Body of pancreas (tissue), 4 donors: Measurements from ENCODE around the gene TWIST1. TPM values are rescaled to one million over a fixed set of nuclear protein-coding genes. Genes with fewer than 3 reads are reported as not detected.

Experiments used
- ATAC-seq: fragments of 150-250 bp; one replicate; pipeline ENCODE4 v1.9.1; 2016
- DNase-seq, 4 donors: peaks; one replicate each; pipeline ENCODE4 v3.0.0-alpha.2; 2019
- H3K27ac ChIP-seq, 4 donors: fragments of 200-600 bp; sonication (generic); 1 replicate in 3 of 4; 2 replicates in 1 of 4; pipeline versions ENCODE4 v1.5.1 to v1.6.1; 2016 to 2019; ENCODE audit warnings: mild to moderate bottlenecking in 1 of 4, mixed read lengths in 1 of 4, moderate library complexity in 1 of 4
- H3K27me3 ChIP-seq, 2 donors: fragments of 200-600 bp; sonication (generic); one replicate each; pipeline ENCODE4 v1.6.0; 2016; ENCODE audit warnings: mild to moderate bottlenecking in 1 of 2
- H3K36me3 ChIP-seq, 2 donors: fragments of 200-600 bp; sonication (generic); replicated peaks in 1 of 2; 2 replicates each; pipeline ENCODE4 v1.5.1; 2016; ENCODE audit warnings: low read depth in 2 of 2; ENCODE audit not compliant: insufficient read depth in 1 of 2
- H3K4me1 ChIP-seq: fragments of 200-600 bp; sonication (generic); one replicate; pipeline ENCODE4 v1.6.0; 2016
- H3K4me3 ChIP-seq, 2 donors: fragments of 200-600 bp; sonication (generic); 1 replicate in 1 of 2; 2 replicates in 1 of 2; pipeline ENCODE4 v1.5.1; 2016 to 2019
- H3K9me3 ChIP-seq, 3 donors: fragments of 200-600 bp; sonication (generic); 1 replicate in 2 of 3; 2 replicates in 1 of 3; pipeline ENCODE4 v1.5.1; 2016
- CTCF ChIP-seq, 7 experiments: fragments of 450-650 bp in 4 of 7; fragments of 200-600 bp in 3 of 7; sonication (generic) in 3 of 7; IDR thresholded peaks; one replicate each; pipeline ENCODE4 v1.5.1; 2016 to 2019; ENCODE audit warnings: antibody characterized with exemption in 7 of 7
- POLR2A ChIP-seq, 3 donors: fragments of 450-650 bp; IDR thresholded peaks; one replicate each; pipeline ENCODE4 v1.6.1; 2016; ENCODE audit warnings: antibody characterized with exemption in 3 of 3, mild to moderate bottlenecking in 2 of 3
- WGBS, 2 donors: methylation state at CpG; one replicate each; pipeline ENCODE4 v1.1.5; 2017; 5-methylcytosine and 5-hydroxymethylcytosine counted together
- intact Hi-C: fragments of 100-400 bp; cut with DNase I; formaldehyde crosslinking; loops from one replicate; pipeline ENCODE4 v1.15.1; 2023
- total RNA-seq, 2 donors: library from RNA; depleted of rRNA; stranded (reverse); fragments of >200 nt; gene quantifications; one replicate each; pipeline ENCODE4 v1.1.0, GENCODE V29; 2016

Gene TWIST1
- total RNA-seq, result 1 to 10 TPM in 1 of 2 donors, under 1 TPM in 1; 0.52 to 3.0 TPM

DNA sequence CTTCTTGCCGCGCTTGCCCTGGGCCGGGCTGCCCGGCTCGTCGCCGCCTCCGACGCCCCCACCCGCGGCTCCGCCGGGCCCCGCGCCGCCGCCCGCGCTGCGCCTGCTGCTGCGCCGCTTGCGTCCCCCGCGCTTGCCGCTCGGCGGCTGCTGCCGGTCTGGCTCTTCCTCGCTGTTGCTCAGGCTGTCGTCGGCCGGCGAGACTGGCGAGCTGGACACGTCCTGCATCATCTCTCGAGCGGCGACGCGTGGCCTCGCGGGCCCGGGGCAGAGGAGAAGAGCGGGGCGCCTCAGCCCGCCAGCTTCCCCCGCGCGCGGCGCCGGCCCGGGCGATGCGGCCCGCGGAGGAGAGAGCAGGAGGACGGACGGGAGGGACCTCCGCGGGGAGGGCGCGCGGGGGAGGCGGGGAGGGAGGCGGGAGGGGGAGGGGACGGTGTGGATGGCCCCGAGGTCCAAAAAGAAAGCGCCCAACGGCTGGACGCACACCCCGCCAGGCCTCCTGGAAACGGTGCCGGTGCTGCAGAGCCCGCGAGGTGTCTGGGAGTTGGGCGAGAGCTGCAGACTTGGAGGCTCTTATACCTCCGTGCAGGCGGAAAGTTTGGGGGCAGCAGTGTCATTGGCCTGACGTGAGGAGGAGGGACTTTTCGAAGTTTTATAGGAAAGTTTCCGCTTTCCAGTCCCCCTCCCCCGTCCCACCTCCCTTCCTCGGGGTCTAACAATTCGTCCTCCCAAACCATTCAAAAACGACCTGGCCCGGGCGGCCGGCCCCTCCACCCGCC is at the start of gene TWIST1:
Gene TWIST1 (minus strand): TSS at position 546 of the 779 bp plus-strand sequence. CDS start 315 bp downstream, at position 231.
- ATAC-seq (peak; percentile 41), DNase-seq (peak in 2 of 4 donors; percentile 9 to 16)
- no peak for TF ChIP-seq POLR2A (IDR thresholded peaks at IDR 0.05)
- no peak for TF ChIP-seq CTCF (IDR thresholded peaks at IDR 0.05)
- Histone ChIP-seq H3K36me3 (no peaks in the 10 kb centered on the region), H3K9me3 (no peaks in the 10 kb centered on the region), H3K27me3 (peaks cover 0 to 42% of the 10 kb centered on the region in 2 donors), H3K4me3 (peak within 1 kb of the TSS in 1 of 2 donors; percentile 27), H3K27ac (no peak within 1 kb of the TSS), H3K4me1 (peaks cover 27% of the 10 kb centered on the region)
- intact Hi-C loops, result no loop called here
- WGBS, 2 donors, result 1 to 2% methylated on average over 25 to 66 of the region's 91 CpGs

DNA sequence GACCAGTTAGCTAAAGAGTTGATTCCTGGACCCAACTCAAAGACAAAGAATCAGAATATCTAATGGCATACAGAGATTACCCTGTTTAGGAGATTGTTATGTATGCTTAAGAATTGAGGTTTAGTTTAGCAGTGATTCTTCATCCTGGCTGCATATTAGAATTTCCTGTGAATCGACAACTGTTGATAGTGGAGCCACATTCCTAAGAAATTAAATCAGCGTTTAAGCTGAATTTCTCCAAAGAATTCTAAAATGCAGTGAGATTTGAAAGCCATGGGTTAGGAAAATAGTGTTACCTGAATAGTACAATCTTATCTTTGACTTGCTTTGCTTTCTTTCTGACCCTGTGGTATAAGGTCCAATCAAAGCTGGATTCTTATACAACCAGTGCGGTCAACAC is 44.2 kb upstream of the TWIST1 start:
- no peaks in the 10 kb centered on the region for H3K4me1 ChIP-seq
- no peak overlapping the region for H3K4me3 ChIP-seq
- H3K27ac ChIP-seq, result no peak overlapping the region
- TF ChIP-seq CTCF (IDR thresholded peaks at IDR 0.05) (no peak), POLR2A (IDR thresholded peaks at IDR 0.05) (no peak)
- no peaks in the 10 kb centered on the region for H3K9me3 ChIP-seq
- ATAC-seq (no peak), DNase-seq (no peak)
- intact Hi-C loops, result no loop called here
- no peaks in the 10 kb centered on the region for H3K36me3 ChIP-seq
- WGBS, 2 donors, result 48 to 59% methylated on average over 3 of the region's 3 CpGs
- H3K27me3 ChIP-seq, result no peaks in the 10 kb centered on the region

DNA sequence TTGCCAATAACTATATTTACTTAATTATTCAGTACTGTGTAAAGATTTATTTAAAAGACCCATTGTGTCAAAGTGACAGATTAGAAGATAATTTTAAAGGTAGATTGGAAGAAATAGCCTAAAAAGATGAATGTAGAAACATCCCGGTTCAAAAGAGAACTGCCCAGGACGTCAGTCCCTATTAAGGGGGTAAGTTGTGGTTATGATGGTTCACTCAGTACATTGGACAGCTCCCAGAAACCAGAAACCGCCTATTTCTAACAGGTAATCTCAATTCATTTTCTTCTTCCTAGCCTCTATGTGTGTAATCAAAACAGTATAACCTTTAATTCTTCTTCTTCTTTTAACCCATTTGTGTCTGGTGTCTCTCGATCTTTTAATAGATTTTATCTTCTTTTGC is 29.3 kb upstream of the TWIST1 start:
- H3K9me3 ChIP-seq, result no peaks in the 10 kb centered on the region
- peaks cover 8% of the 10 kb centered on the region for H3K4me1 ChIP-seq
- H3K27ac ChIP-seq, result no peak overlapping the region
- TF ChIP-seq CTCF (IDR thresholded peaks at IDR 0.05) (no peak), POLR2A (IDR thresholded peaks at IDR 0.05) (no peak)
- H3K4me3 ChIP-seq, result no peak overlapping the region
- H3K27me3 ChIP-seq, result peaks cover 0 to 10% of the 10 kb centered on the region in 2 donors
- ATAC-seq (no peak), DNase-seq (no peak)
- H3K36me3 ChIP-seq, result no peaks in the 10 kb centered on the region
- intact Hi-C loops, result no loop called here
- 3 to 4% methylated on average over 4 of the region's 4 CpGs for WGBS, 2 donors

GRCh38 chr7:19145434-19146115 is 28.1 kb upstream of the TWIST1 start:
- Histone ChIP-seq H3K9me3 (no peaks in the 10 kb centered on the region), H3K36me3 (no peaks in the 10 kb centered on the region), H3K27me3 (peaks cover 0 to 10% of the 10 kb centered on the region in 2 donors), H3K27ac (no peak overlapping the region), H3K4me1 (peaks cover 8% of the 10 kb centered on the region), H3K4me3 (no peak overlapping the region)
- no peak for ATAC-seq
- TF ChIP-seq CTCF (IDR thresholded peaks at IDR 0.05), result no peak
- no peak for TF ChIP-seq POLR2A (IDR thresholded peaks at IDR 0.05)
- intact Hi-C loops, result no loop called here
- DNase-seq, result no peak
- 2 to 3% methylated on average over 19 of the region's 19 CpGs for WGBS, 2 donors
